Measurements from ENCODE around the gene HPCAL1.

DNA sequence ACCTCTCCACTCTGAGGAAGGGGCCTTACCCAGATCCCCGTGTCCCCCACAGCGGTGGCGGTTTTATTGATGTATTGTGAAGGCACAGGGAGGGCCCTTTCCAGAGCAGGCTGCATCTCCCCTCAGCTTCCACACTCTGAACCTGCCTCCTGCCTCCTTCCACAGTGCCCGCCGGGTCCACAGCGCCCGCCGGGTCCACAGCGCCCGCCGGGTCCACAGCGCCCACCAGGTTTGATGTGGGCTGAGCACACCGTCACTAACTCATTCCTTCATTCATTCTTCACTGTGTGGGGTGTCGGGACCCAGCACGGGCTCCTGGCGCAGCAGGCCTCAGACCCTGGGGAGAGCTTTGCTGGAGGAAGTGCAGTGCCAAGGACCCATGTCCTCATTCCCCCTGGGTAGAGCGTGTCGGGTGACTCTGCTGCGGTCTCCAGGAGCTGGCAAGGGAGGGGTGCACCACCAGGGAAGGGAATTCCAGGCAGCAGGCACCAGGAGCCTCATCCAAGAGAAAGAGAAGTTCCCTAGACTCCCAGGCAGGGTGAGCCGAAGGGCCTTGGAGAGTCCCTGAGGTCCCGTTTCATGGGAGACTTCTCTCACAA is 57.1 kb downstream of the HPCAL1 start:
- no peak for TF ChIP-seq CTCF (IDR thresholded peaks at IDR 0.05)
- TF ChIP-seq POLR2A (IDR thresholded peaks at IDR 0.05), result no peak
